HepG2 (cell line): ENCODE measurements around the gene SH3TC2. TPM values are rescaled to one million over a fixed set of nuclear protein-coding genes. Genes with fewer than 3 reads are reported as not detected.

Experiments used
- ATAC-seq: fragments of 200-7000 bp; cut with Tn5 transposase; 3 replicates; pipeline ENCODE4 v1.9.1; 2020; ENCODE audit warnings: mild to moderate bottlenecking, moderate library complexity
- BruUV-seq: library from RNA; stranded (reverse); fragments of 400-500 nt; replicated peaks from 2 replicates; lab custom pipeline; 2021; lab: Mats Ljungman, UMichigan
- CTCF ChIA-PET: fragments of 300-600 bp; formaldehyde crosslinking; extraction: SDS; loops from one replicate; lab custom pipeline; 2021; ENCODE audit warnings: low total read pairs, inconsistent platforms, low intra/inter-chr PET ratio; lab: Yijun Ruan, JAX
- POLR2A ChIA-PET: fragments of 350-600 bp; sonication (Branson Sonifier 250); formaldehyde crosslinking; loops from one replicate; lab custom pipeline; 2020; ENCODE audit warnings: antibody characterized with exemption, inconsistent platforms; lab: Yijun Ruan, JAX
- DNase-seq: peaks from one replicate; pipeline ENCODE4 v3.0.0-alpha.2; 2015; ENCODE audit warnings: low spot score
- FAIRE-seq: peaks from 3 replicates; lab custom pipeline; 2011; peaks lifted over from hg19 to GRCh38; lab: Jason Lieb, UNC
- H2AFZ ChIP-seq: one replicate; pipeline ENCODE4 v1.6.1; 2011; ENCODE audit warnings: low read length, inconsistent platforms
- H3K27ac ChIP-seq: fragments of 300-600 bp; 3 replicates; pipeline ENCODE4 v1.8.0; 2011; ENCODE audit warnings: mixed run types, mild to moderate bottlenecking, mixed read lengths, low read length, inconsistent platforms; ENCODE audit not compliant: insufficient read depth; ENCODE audit errors: extremely low read length
- H3K27me3 ChIP-seq, 2 experiments: fragments of 200-600 bp in 1 of 2; 2 replicates in 1 of 2; 3 replicates in 1 of 2; pipeline versions ENCODE4 v1.6.0 to v1.8.0; 2011; ENCODE audit warnings: low read length in 2 of 2, mild to moderate bottlenecking in 2 of 2, moderate library complexity in 2 of 2, inconsistent platforms in 1 of 2; ENCODE audit not compliant: insufficient read depth in 2 of 2, control insufficient read depth in 1 of 2
- H3K36me3 ChIP-seq, 2 experiments: fragments of 200-600 bp in 1 of 2; replicated peaks in 1 of 2; 2 replicates in 1 of 2; 3 replicates in 1 of 2; pipeline versions ENCODE4 v1.5.1 to v1.8.0; 2011; ENCODE audit warnings: low read length in 2 of 2, inconsistent platforms in 1 of 2; ENCODE audit not compliant: insufficient read depth in 2 of 2, control insufficient read depth in 1 of 2
- H3K4me1 ChIP-seq: 2 replicates; pipeline ENCODE4 v1.5.1; 2012; ENCODE audit warnings: low read length, inconsistent platforms; ENCODE audit not compliant: insufficient read depth
- H3K4me2 ChIP-seq: 2 replicates; pipeline ENCODE4 v1.6.0; 2011; ENCODE audit warnings: low read depth, low read length, inconsistent platforms
- H3K4me3 ChIP-seq, 3 experiments: fragments of 200-600 bp in 1 of 3; sonication (generic), shearing (Covaris generic) in 1 of 3; replicated peaks in 1 of 3; 2 replicates each; pipeline ENCODE4 v1.5.1; 2011 to 2016; ENCODE audit warnings: low read length in 3 of 3, inconsistent platforms in 2 of 3, low read depth in 2 of 3, mild to moderate bottlenecking in 2 of 3, control low read depth in 1 of 3, mixed read lengths in 1 of 3; ENCODE audit not compliant: insufficient read depth in 1 of 3
- H3K79me2 ChIP-seq: one replicate; pipeline ENCODE4 v1.6.1; 2011; ENCODE audit warnings: low read length, inconsistent platforms; ENCODE audit not compliant: insufficient read depth
- H3K9ac ChIP-seq: 2 replicates; pipeline ENCODE4 v1.6.0; 2011; ENCODE audit warnings: mild to moderate bottlenecking, low read depth, low read length, inconsistent platforms; ENCODE audit not compliant: insufficient read depth
- H3K9me3 ChIP-seq: 2 replicates; pipeline ENCODE4 v1.5.1; 2012; ENCODE audit warnings: mild to moderate bottlenecking, low read length
- H4K20me1 ChIP-seq: 2 replicates; pipeline ENCODE4 v1.6.0; 2011; ENCODE audit warnings: inconsistent platforms, mild to moderate bottlenecking, low read length, moderate library complexity; ENCODE audit not compliant: insufficient read depth
- CREBL2 ChIP-seq: sonication (generic); formaldehyde crosslinking; IDR thresholded peaks from 2 replicates; pipeline ENCODE4 v1.8.1; 2023; ENCODE audit warnings: missing genetic modification reagents, mild to moderate bottlenecking, borderline replicate concordance
- HBP1 ChIP-seq: IDR thresholded peaks from 2 replicates; pipeline ENCODE4 v1.6.1; 2016; ENCODE audit warnings: low read depth, control low read depth
- RXRB ChIP-seq: IDR thresholded peaks from 2 replicates; pipeline ENCODE4 v1.6.1; 2016; ENCODE audit warnings: borderline replicate concordance, missing genetic modification reagents, missing compliant biosample characterization
- ZBTB2 ChIP-seq: sonication (generic); formaldehyde crosslinking; IDR thresholded peaks from 2 replicates; pipeline ENCODE4 v1.8.0; 2022; ENCODE audit warnings: low read depth, missing genetic modification reagents
- ZNF10 ChIP-seq: sonication (generic); formaldehyde crosslinking; IDR thresholded peaks from 2 replicates; pipeline ENCODE4 v1.4.0; 2020; ENCODE audit warnings: mild to moderate bottlenecking, low read depth, missing genetic modification reagents, borderline replicate concordance
- ZNF558 ChIP-seq: sonication (generic); formaldehyde crosslinking; IDR thresholded peaks from 2 replicates; pipeline ENCODE4 v1.9.0; 2022; ENCODE audit warnings: mild to moderate bottlenecking, missing genetic modification reagents, borderline replicate concordance
- ZNF790 ChIP-seq: sonication (generic); formaldehyde crosslinking; IDR thresholded peaks from 2 replicates; pipeline ENCODE4 v1.8.0; 2022; ENCODE audit warnings: missing genetic modification reagents, mild to moderate bottlenecking, borderline replicate concordance
- WGBS: methylation state at CpG from one replicate; pipeline ENCODE4 v1.1.6; 2017; ENCODE audit warnings: low lambda C conversion rate; 5-methylcytosine and 5-hydroxymethylcytosine counted together
- in situ Hi-C: cut with HindIII; loops from 2 replicates; pipeline ENCODE4 v1.10.0; 2017; ENCODE audit warnings: low pct_unique_long_range_greater_than_20kb; ENCODE audit not compliant: extremely low pct_ligation_motif_present
- intact Hi-C: fragments of 100-400 bp; cut with micrococcal nuclease; formaldehyde crosslinking; loops from one replicate; pipeline ENCODE4 v1.10.0; 2022; ENCODE audit not compliant: unreplicated experiment
- polyA plus RNA-seq, 8 experiments: library from polyadenylated mRNA; depleted of rRNA in 3 of 8; stranded (reverse) in 7 of 8; unstranded in 1 of 8; fragments of >200 nt; fragmentation: Illumina TruSeq in 4 of 8; extraction: Trizol in 4 of 8; gene quantifications; 2 replicates each; pipeline versions ENCODE4 v1.2.1 to v1.2.3, GENCODE V29; 2011 to 2016; ENCODE audit warnings: low read depth in 4 of 8, missing spikeins in 1 of 8, mixed read lengths in 1 of 8; ENCODE audit not compliant: insufficient read depth in 1 of 8
- total RNA-seq, 5 experiments: library from RNA; depleted of rRNA; stranded (reverse); fragments of >200 nt; fragmentation: Illumina TruSeq; extraction: Trizol; gene quantifications; 2 replicates each; pipeline ENCODE4 v1.2.3, GENCODE V29; 2016; ENCODE audit warnings: low read depth in 1 of 5

Gene SH3TC2
- total and polyA plus RNA-seq, 2 of the 13 experiments (the other 11 are each of a cell fraction or from before 2014, with no cell fraction given) = 0.34 to 0.71 TPM

- TF ChIP-seq ZNF790 (CRISPR knock-in tag) (no peak), CREBL2 (CRISPR knock-in tag) (no peak), ZBTB2 (no peak), RXRB (CRISPR knock-in tag) (no peak), ZNF558 (CRISPR knock-in tag) (no peak)
These were observed 90.5 kb downstream of the SH3TC2 start (continued) for GRCh38 chr5:148972396-148972795.

- TF ChIP-seq HBP1 (CRISPR knock-in tag) (no peak), ZNF10 (CRISPR knock-in tag) (no peak)
- in situ Hi-C loops (no loop called here), intact Hi-C loops (no loop called here)
- Histone ChIP-seq H3K4me2 (no peak overlapping the region), H3K4me1 (peaks cover 10% of the 10 kb centered on the region; the same call in 1 of the 2 replicates), H2AFZ (no peak overlapping the region), H4K20me1 (no peaks in the 10 kb centered on the region), H3K4me3 (no peak overlapping the region), H3K79me2 (no peaks in the 10 kb centered on the region), H3K9ac (no peak overlapping the region), H3K27me3 (no peaks in the 10 kb centered on the region; a peak in 1 of 5 replicates), H3K27ac (no peak overlapping the region), H3K36me3 (no peaks in the 10 kb centered on the region), H3K9me3 (no peaks in the 10 kb centered on the region)
- ATAC-seq (no peak), DNase-seq (no peak), FAIRE-seq (no peak)
- 94% methylated on average over 3 of the region's 3 CpGs for WGBS
- POLR2A ChIA-PET = no interaction called here
- CTCF ChIA-PET = no interaction called here
- BruUV-seq = no TSS peak
These were observed 92.0 kb downstream of the SH3TC2 start for GRCh38 chr5:148970876-148971275.
